ENCODE data around the gene CACNA2D3. TPM values are rescaled to one million over a fixed set of nuclear protein-coding genes. Genes with fewer than 3 reads are reported as not detected.

The CACNA2D3 gene
- total RNA-seq, 1 donor from 2014 or later: 0.70 TPM

- DNase-seq (ENCODE audit: low read depth): no peak
- H3K9me3 Mint-ChIP-seq (ENCODE audit: unreplicated experiment): peaks cover 7% of the 10 kb centered on the region
- H3K27ac Mint-ChIP-seq (ENCODE audit: unreplicated experiment): no peak overlapping the region
- Histone ChIP-seq H3K4me2 (ENCODE audit: low read length) (no peak overlapping the region), H3K79me2 (ENCODE audit: insufficient read depth, low read length) (no peaks in the 10 kb centered on the region), H2AFZ (ENCODE audit: low read depth, low read length) (no peak overlapping the region), H3K4me3 (ENCODE audit: insufficient read depth, low read depth, low read length) (no peak overlapping the region), H3K36me3 (ENCODE audit: insufficient read depth, low read length) (no peaks in the 10 kb centered on the region), H3K9ac (ENCODE audit: low read length) (no peak overlapping the region), H3K27me3 (ENCODE audit: insufficient read depth, low read length) (no peaks in the 10 kb centered on the region), H3K4me1 (ENCODE audit: insufficient read depth, low read length) (peaks cover 19% of the 10 kb centered on the region), H3K27ac (ENCODE audit: low read depth, low read length) (no peak overlapping the region), H4K20me1 (ENCODE audit: insufficient read depth, low read length) (no peaks in the 10 kb centered on the region), H3K9me3 (ENCODE audit: insufficient read depth, low read depth, low read length) (no peaks in the 10 kb centered on the region)
- no peak for FAIRE-seq
- TF ChIP-seq, protein P1, sequence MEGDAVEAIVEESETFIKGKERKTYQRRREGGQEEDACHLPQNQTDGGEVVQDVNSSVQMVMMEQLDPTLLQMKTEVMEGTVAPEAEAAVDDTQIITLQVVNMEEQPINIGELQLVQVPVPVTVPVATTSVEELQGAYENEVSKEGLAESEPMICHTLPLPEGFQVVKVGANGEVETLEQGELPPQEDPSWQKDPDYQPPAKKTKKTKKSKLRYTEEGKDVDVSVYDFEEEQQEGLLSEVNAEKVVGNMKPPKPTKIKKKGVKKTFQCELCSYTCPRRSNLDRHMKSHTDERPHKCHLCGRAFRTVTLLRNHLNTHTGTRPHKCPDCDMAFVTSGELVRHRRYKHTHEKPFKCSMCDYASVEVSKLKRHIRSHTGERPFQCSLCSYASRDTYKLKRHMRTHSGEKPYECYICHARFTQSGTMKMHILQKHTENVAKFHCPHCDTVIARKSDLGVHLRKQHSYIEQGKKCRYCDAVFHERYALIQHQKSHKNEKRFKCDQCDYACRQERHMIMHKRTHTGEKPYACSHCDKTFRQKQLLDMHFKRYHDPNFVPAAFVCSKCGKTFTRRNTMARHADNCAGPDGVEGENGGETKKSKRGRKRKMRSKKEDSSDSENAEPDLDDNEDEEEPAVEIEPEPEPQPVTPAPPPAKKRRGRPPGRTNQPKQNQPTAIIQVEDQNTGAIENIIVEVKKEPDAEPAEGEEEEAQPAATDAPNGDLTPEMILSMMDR (IDR thresholded peaks at IDR 0.05; ENCODE audit: insufficient read depth, low read depth, low read length): no peak
- no peak for TF ChIP-seq EZH2 (IDR thresholded peaks at IDR 0.05; ENCODE audit: insufficient read depth, low read length)
- H3K4me1 Mint-ChIP-seq (ENCODE audit: low read depth, unreplicated experiment): peaks cover 19% of the 10 kb centered on the region
- no peak overlapping the region for H3K4me3 Mint-ChIP-seq (ENCODE audit: unreplicated experiment)
- peaks cover 1% of the 10 kb centered on the region for H3K36me3 Mint-ChIP-seq (ENCODE audit: low read depth, unreplicated experiment)
- H3K27me3 Mint-ChIP-seq (ENCODE audit: low read depth, unreplicated experiment): no peaks in the 10 kb centered on the region
Observed at GRCh38 chr3:54759166-54759565, 636.8 kb downstream of the CACNA2D3 start.

- Histone ChIP-seq H3K4me1 (ENCODE audit: insufficient read depth, low read length) (peaks cover 19% of the 10 kb centered on the region), H3K27me3 (ENCODE audit: insufficient read depth, low read length) (no peaks in the 10 kb centered on the region), H3K4me3 (ENCODE audit: insufficient read depth, low read depth, low read length) (no peak overlapping the region), H3K4me2 (ENCODE audit: low read length) (no peak overlapping the region), H3K9me3 (ENCODE audit: insufficient read depth, low read depth, low read length) (no peaks in the 10 kb centered on the region), H3K9ac (ENCODE audit: low read length) (no peak overlapping the region), H3K36me3 (ENCODE audit: insufficient read depth, low read length) (no peaks in the 10 kb centered on the region), H3K27ac (ENCODE audit: low read depth, low read length) (no peak overlapping the region), H2AFZ (ENCODE audit: low read depth, low read length) (no peak overlapping the region), H4K20me1 (ENCODE audit: insufficient read depth, low read length) (no peaks in the 10 kb centered on the region), H3K79me2 (ENCODE audit: insufficient read depth, low read length) (no peaks in the 10 kb centered on the region)
- Mint-ChIP-seq H3K27ac (ENCODE audit: unreplicated experiment) (peak overlapping the region; percentile 82), H3K4me3 (ENCODE audit: unreplicated experiment) (no peak overlapping the region), H3K27me3 (ENCODE audit: low read depth, unreplicated experiment) (no peaks in the 10 kb centered on the region), H3K9me3 (ENCODE audit: unreplicated experiment) (peaks cover 7% of the 10 kb centered on the region), H3K4me1 (ENCODE audit: low read depth, unreplicated experiment) (peaks cover 19% of the 10 kb centered on the region), H3K36me3 (ENCODE audit: low read depth, unreplicated experiment) (peaks cover 1% of the 10 kb centered on the region)
- FAIRE-seq (no peak), DNase-seq (ENCODE audit: low read depth) (no peak)
- TF ChIP-seq EZH2 (IDR thresholded peaks at IDR 0.05; ENCODE audit: insufficient read depth, low read length): no peak
- TF ChIP-seq, protein P1 (IDR thresholded peaks at IDR 0.05; ENCODE audit: insufficient read depth, low read depth, low read length): no peak
Observed at GRCh38 chr3:54760201-54760600, 637.8 kb downstream of the CACNA2D3 start.

DNA sequence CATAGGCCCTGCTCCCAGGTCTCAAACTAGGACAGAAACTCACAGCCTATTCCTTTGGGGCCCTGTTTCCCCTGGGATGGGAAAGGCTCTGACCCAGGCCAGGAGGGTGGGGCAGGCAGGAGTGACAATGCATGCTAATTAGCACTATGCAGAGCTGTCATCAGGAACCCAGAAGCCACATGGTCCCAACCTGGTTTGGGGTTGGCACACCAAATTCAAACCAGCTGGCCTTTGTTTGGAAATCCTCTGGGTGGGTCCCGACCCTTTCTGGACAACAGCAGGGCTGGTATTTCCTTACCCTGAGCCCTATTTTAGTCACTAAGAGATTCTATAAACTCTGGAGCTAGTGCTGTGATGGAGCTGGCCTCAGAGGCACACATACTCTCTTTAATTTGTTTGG is 639.3 kb downstream of the CACNA2D3 start:
- Mint-ChIP-seq H3K27me3 (ENCODE audit: low read depth, unreplicated experiment) (no peaks in the 10 kb centered on the region), H3K9me3 (ENCODE audit: unreplicated experiment) (peaks cover 7% of the 10 kb centered on the region), H3K4me1 (ENCODE audit: low read depth, unreplicated experiment) (peaks cover 7% of the 10 kb centered on the region), H3K36me3 (ENCODE audit: low read depth, unreplicated experiment) (peaks cover 1% of the 10 kb centered on the region), H3K27ac (ENCODE audit: unreplicated experiment) (no peak overlapping the region), H3K4me3 (ENCODE audit: unreplicated experiment) (no peak overlapping the region)
- H3K79me2 ChIP-seq (ENCODE audit: insufficient read depth, low read length): no peaks in the 10 kb centered on the region
- H4K20me1 ChIP-seq (ENCODE audit: insufficient read depth, low read length): no peaks in the 10 kb centered on the region
- no peaks in the 10 kb centered on the region for H3K36me3 ChIP-seq (ENCODE audit: insufficient read depth, low read length)
- H3K27ac ChIP-seq (ENCODE audit: low read depth, low read length): no peak overlapping the region
- peaks cover 9% of the 10 kb centered on the region for H3K4me1 ChIP-seq (ENCODE audit: insufficient read depth, low read length)
- no peak overlapping the region for H3K4me3 ChIP-seq (ENCODE audit: insufficient read depth, low read depth, low read length)
- FAIRE-seq: no peak
- DNase-seq (ENCODE audit: low read depth): no peak
- no peaks in the 10 kb centered on the region for H3K27me3 ChIP-seq (ENCODE audit: insufficient read depth, low read length)
- H3K9me3 ChIP-seq (ENCODE audit: insufficient read depth, low read depth, low read length): no peaks in the 10 kb centered on the region
- no peak for TF ChIP-seq EZH2 (IDR thresholded peaks at IDR 0.05; ENCODE audit: insufficient read depth, low read length)
- TF ChIP-seq, protein P1 (IDR thresholded peaks at IDR 0.05; ENCODE audit: insufficient read depth, low read depth, low read length): no peak
- no peak overlapping the region for H2AFZ ChIP-seq (ENCODE audit: low read depth, low read length)
- no peak overlapping the region for H3K9ac ChIP-seq (ENCODE audit: low read length)
- no peak overlapping the region for H3K4me2 ChIP-seq (ENCODE audit: low read length)
